ENCODE data around the gene CIBAR2.

Gene CIBAR2

GRCh38 chr16:85112364-85112763 is at the start of gene CIBAR2:
CIBAR2 (minus strand) TSS chr16:85112472; CDS start chr16:85112352, 120 bp downstream.
- Mint-ChIP-seq H3K27ac (no peak within 1 kb of the TSS), H3K9me3 (no peaks in the 10 kb centered on the region), H3K4me1 (ENCODE audit: low read depth) (peaks cover 6% of the 10 kb centered on the region), H3K4me3 (no peak within 1 kb of the TSS), H3K27me3 (ENCODE audit: low read depth) (no peaks in the 10 kb centered on the region), H3K36me3 (ENCODE audit: low read depth) (no peaks in the 10 kb centered on the region)
- no peak for DNase-seq (ENCODE audit: low spot score)

- Mint-ChIP-seq H3K4me3 (no peak overlapping the region), H3K27ac (no peak overlapping the region)
These were observed 47.1 kb upstream of the CIBAR2 start for GRCh38 chr16:85159179-85159980.

DNA sequence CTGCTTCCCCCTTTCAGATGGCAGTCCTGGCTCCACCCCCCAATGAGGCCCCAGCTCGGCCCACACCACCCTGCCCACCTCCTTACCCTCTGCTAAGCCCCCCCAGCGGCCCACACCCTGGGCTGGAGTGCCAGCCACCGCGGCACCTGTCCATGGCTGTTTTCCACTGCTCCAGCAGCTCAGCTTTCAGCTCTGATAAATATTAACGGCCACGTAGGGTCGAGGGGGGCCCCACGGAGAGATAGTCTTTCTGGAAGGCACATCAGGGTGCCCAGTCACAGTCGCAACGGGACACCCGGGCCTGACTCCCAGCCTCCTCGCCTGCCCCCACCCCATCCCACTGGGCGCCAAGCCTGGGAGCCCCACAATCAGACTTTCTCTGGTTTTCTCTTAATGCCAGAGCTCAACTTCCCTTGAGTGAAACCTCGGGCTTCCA is 46.5 kb upstream of the CIBAR2 start:
- no peaks in the 10 kb centered on the region for H3K9me3 Mint-ChIP-seq
- no peaks in the 10 kb centered on the region for H3K36me3 Mint-ChIP-seq (ENCODE audit: low read depth)
- peaks cover 7% of the 10 kb centered on the region for H3K4me1 Mint-ChIP-seq (ENCODE audit: low read depth)
- H3K27me3 Mint-ChIP-seq (ENCODE audit: low read depth) = peaks cover 7% of the 10 kb centered on the region
- DNase-seq (ENCODE audit: low spot score) = no peak
- no peak overlapping the region for H3K27ac Mint-ChIP-seq
- no peak overlapping the region for H3K4me3 Mint-ChIP-seq

More at GRCh38 chr16:85159179-85159980, 47.1 kb upstream of the CIBAR2 start:
- H3K4me1 Mint-ChIP-seq (ENCODE audit: low read depth) = peaks cover 7% of the 10 kb centered on the region
- peaks cover 7% of the 10 kb centered on the region for H3K27me3 Mint-ChIP-seq (ENCODE audit: low read depth)
- no peak for DNase-seq (ENCODE audit: low spot score)
- H3K36me3 Mint-ChIP-seq (ENCODE audit: low read depth) = no peaks in the 10 kb centered on the region
- no peaks in the 10 kb centered on the region for H3K9me3 Mint-ChIP-seq

GRCh38 chr16:85157813-85158742 is 45.8 kb upstream of the CIBAR2 start:
- no peak for DNase-seq (ENCODE audit: low spot score)
- Mint-ChIP-seq H3K36me3 (ENCODE audit: low read depth) (no peaks in the 10 kb centered on the region), H3K27me3 (ENCODE audit: low read depth) (peaks cover 7% of the 10 kb centered on the region), H3K27ac (peak overlapping the region; percentile 64), H3K4me3 (peak overlapping the region; percentile 67), H3K9me3 (no peaks in the 10 kb centered on the region), H3K4me1 (ENCODE audit: low read depth) (peaks cover 7% of the 10 kb centered on the region)

- Mint-ChIP-seq H3K27me3 (ENCODE audit: low read depth) (peaks cover 7% of the 10 kb centered on the region), H3K27ac (peak overlapping the region; percentile 64), H3K36me3 (ENCODE audit: low read depth) (no peaks in the 10 kb centered on the region), H3K9me3 (no peaks in the 10 kb centered on the region), H3K4me1 (ENCODE audit: low read depth) (peaks cover 7% of the 10 kb centered on the region), H3K4me3 (peak overlapping the region; percentile 67)
- no peak for DNase-seq (ENCODE audit: low spot score)
These were observed 45.1 kb upstream of the CIBAR2 start for GRCh38 chr16:85157372-85157771.

- no peak overlapping the region for H3K4me3 Mint-ChIP-seq
- no peak overlapping the region for H3K27ac Mint-ChIP-seq
- DNase-seq (ENCODE audit: low spot score) = no peak
- H3K27me3 Mint-ChIP-seq (ENCODE audit: low read depth) = peaks cover 7% of the 10 kb centered on the region
- H3K9me3 Mint-ChIP-seq = no peaks in the 10 kb centered on the region
- H3K36me3 Mint-ChIP-seq (ENCODE audit: low read depth) = no peaks in the 10 kb centered on the region
- H3K4me1 Mint-ChIP-seq (ENCODE audit: low read depth) = peaks cover 7% of the 10 kb centered on the region
These were observed 44.6 kb upstream of the CIBAR2 start for GRCh38 chr16:85156869-85157268.

GRCh38 chr16:85156440-85156839 is 44.2 kb upstream of the CIBAR2 start:
- H3K9me3 Mint-ChIP-seq = no peaks in the 10 kb centered on the region
- no peak overlapping the region for H3K4me3 Mint-ChIP-seq
- no peak for DNase-seq (ENCODE audit: low spot score)
- no peaks in the 10 kb centered on the region for H3K36me3 Mint-ChIP-seq (ENCODE audit: low read depth)
- H3K4me1 Mint-ChIP-seq (ENCODE audit: low read depth) = peaks cover 7% of the 10 kb centered on the region
- H3K27me3 Mint-ChIP-seq (ENCODE audit: low read depth) = peaks cover 7% of the 10 kb centered on the region
- no peak overlapping the region for H3K27ac Mint-ChIP-seq

- no peaks in the 10 kb centered on the region for H3K36me3 Mint-ChIP-seq (ENCODE audit: low read depth)
- DNase-seq (ENCODE audit: low spot score) = no peak
- no peak overlapping the region for H3K27ac Mint-ChIP-seq
- no peaks in the 10 kb centered on the region for H3K9me3 Mint-ChIP-seq
- H3K4me3 Mint-ChIP-seq = no peak overlapping the region
- H3K27me3 Mint-ChIP-seq (ENCODE audit: low read depth) = peaks cover 7% of the 10 kb centered on the region
- H3K4me1 Mint-ChIP-seq (ENCODE audit: low read depth) = peaks cover 7% of the 10 kb centered on the region
These were observed 41.4 kb upstream of the CIBAR2 start for GRCh38 chr16:85153656-85154091.

GRCh38 chr16:85153046-85153445 is 40.8 kb upstream of the CIBAR2 start:
- Mint-ChIP-seq H3K27ac (no peak overlapping the region), H3K4me3 (no peak overlapping the region), H3K9me3 (no peaks in the 10 kb centered on the region), H3K4me1 (ENCODE audit: low read depth) (peaks cover 7% of the 10 kb centered on the region), H3K27me3 (ENCODE audit: low read depth) (peaks cover 7% of the 10 kb centered on the region), H3K36me3 (ENCODE audit: low read depth) (no peaks in the 10 kb centered on the region)
- no peak for DNase-seq (ENCODE audit: low spot score)

- Mint-ChIP-seq H3K36me3 (ENCODE audit: low read depth) (no peaks in the 10 kb centered on the region), H3K9me3 (no peaks in the 10 kb centered on the region), H3K27ac (no peak overlapping the region), H3K4me1 (ENCODE audit: low read depth) (peaks cover 1% of the 10 kb centered on the region), H3K27me3 (ENCODE audit: low read depth) (peaks cover 2% of the 10 kb centered on the region), H3K4me3 (no peak overlapping the region)
- no peak for DNase-seq (ENCODE audit: low spot score)
These were observed 40.2 kb upstream of the CIBAR2 start for GRCh38 chr16:85152414-85153030.

- Mint-ChIP-seq H3K4me1 (ENCODE audit: low read depth) (no peaks in the 10 kb centered on the region), H3K27ac (no peak overlapping the region), H3K4me3 (no peak overlapping the region), H3K36me3 (ENCODE audit: low read depth) (no peaks in the 10 kb centered on the region), H3K9me3 (no peaks in the 10 kb centered on the region), H3K27me3 (ENCODE audit: low read depth) (no peaks in the 10 kb centered on the region)
- no peak for DNase-seq (ENCODE audit: low spot score)
These were observed 39.5 kb upstream of the CIBAR2 start for GRCh38 chr16:85151603-85152413.

GRCh38 chr16:85151079-85151602 is 38.9 kb upstream of the CIBAR2 start:
- H3K4me3 Mint-ChIP-seq = no peak overlapping the region
- H3K36me3 Mint-ChIP-seq (ENCODE audit: low read depth) = no peaks in the 10 kb centered on the region
- H3K9me3 Mint-ChIP-seq = no peaks in the 10 kb centered on the region
- H3K27ac Mint-ChIP-seq = no peak overlapping the region
- no peaks in the 10 kb centered on the region for H3K27me3 Mint-ChIP-seq (ENCODE audit: low read depth)
- no peaks in the 10 kb centered on the region for H3K4me1 Mint-ChIP-seq (ENCODE audit: low read depth)
- no peak for DNase-seq (ENCODE audit: low spot score)

DNA sequence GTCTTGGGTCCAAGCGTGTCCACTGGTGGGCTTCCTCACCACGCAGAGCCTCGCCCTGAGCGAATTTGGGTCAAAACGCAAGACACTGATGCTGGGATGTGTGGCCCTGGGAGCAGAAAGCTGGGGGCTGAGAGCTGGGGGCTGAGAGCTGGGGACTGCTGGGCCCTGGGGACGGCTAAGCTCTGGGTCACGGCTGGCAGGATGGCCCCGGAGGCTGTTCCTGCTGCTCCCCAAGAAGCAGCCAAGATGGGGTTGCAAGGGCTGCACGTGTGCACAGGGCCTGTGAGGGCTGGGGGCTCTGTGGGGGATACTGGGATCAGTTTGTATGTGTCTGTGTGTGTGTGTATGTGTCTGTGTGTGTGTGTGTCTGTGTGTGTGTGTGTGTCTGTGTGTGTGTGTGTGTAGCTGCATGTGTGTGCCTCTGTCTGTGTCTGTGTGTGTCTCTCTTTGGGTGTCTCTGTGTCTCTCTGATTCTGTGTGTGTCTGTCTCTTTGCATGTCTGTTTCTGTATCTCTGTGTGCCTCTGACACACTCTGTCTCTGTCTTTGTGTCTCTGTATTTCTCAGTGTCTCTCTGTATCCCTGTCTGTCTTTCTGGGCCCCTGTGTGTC is 38.2 kb upstream of the CIBAR2 start:
- Mint-ChIP-seq H3K27ac (no peak overlapping the region), H3K9me3 (no peaks in the 10 kb centered on the region), H3K4me3 (no peak overlapping the region), H3K4me1 (ENCODE audit: low read depth) (no peaks in the 10 kb centered on the region), H3K27me3 (ENCODE audit: low read depth) (no peaks in the 10 kb centered on the region), H3K36me3 (ENCODE audit: low read depth) (no peaks in the 10 kb centered on the region)
- DNase-seq (ENCODE audit: low spot score) = no peak
